A549 (cell line): ENCODE data around the gene ISG15. TPM values are rescaled to one million over a fixed set of nuclear protein-coding genes. Genes with fewer than 3 reads are reported as not detected.

Experiments used
- ATAC-seq, 2 experiments: fragments of 200-7000 bp in 1 of 2; fragments of >200 bp in 1 of 2; cut with Nextera tagmentation in 1 of 2; cut with Tn5 transposase in 1 of 2; 3 replicates each; pipeline versions ENCODE4 v1.8.0 to v1.9.1; 2018 to 2020; ENCODE audit warnings: mild to moderate bottlenecking in 1 of 2, moderate library complexity in 1 of 2
- CTCF ChIA-PET: fragments of 300-600 bp; sonication (Branson Sonifier 250); formaldehyde crosslinking; extraction: SDS; loops from one replicate; lab custom pipeline; 2021; ENCODE audit warnings: antibody characterized with exemption, inconsistent platforms; lab: Yijun Ruan, JAX
- POLR2A ChIA-PET: fragments of 350-600 bp; formaldehyde crosslinking; extraction: SDS; loops from one replicate; lab custom pipeline; 2021; ENCODE audit warnings: antibody characterized with exemption, inconsistent platforms; lab: Yijun Ruan, JAX
- DNase-seq, 2 experiments: peaks; one replicate each; pipeline versions ENCODE4 v3.0.0 to v3.0.0-alpha.2; 2011 to 2016; ENCODE audit warnings: low read depth in 1 of 2, low spot score in 1 of 2
- FAIRE-seq: peaks from 2 replicates; lab custom pipeline; 2011; peaks lifted over from hg19 to GRCh38; lab: Jason Lieb, UNC
- H3K27ac ChIP-seq, 2 experiments: fragments of >200 bp; sonication (Bioruptor Twin); formaldehyde crosslinking; 3 replicates each; pipeline ENCODE4 v1.5.1; 2016 to 2017
- H3K4me1 ChIP-seq: fragments of >200 bp; sonication (Bioruptor Twin); formaldehyde crosslinking; 3 replicates; pipeline ENCODE4 v1.6.1; 2016
- H3K4me2 ChIP-seq: fragments of >200 bp; sonication (Bioruptor Twin); formaldehyde crosslinking; 3 replicates; pipeline ENCODE4 v1.6.1; 2016
- H3K4me3 ChIP-seq: fragments of >200 bp; sonication (Bioruptor Twin); formaldehyde crosslinking; 3 replicates; pipeline ENCODE4 v1.5.1; 2016
- H3K9me3 ChIP-seq: fragments of >200 bp; sonication (Bioruptor Twin); formaldehyde crosslinking; 3 replicates; pipeline ENCODE4 v1.6.1; 2016
- CHD4 ChIP-seq: fragments of 200-600 bp; sonication (generic); IDR thresholded peaks from 2 replicates; pipeline ENCODE4 v1.6.1; 2016; ENCODE audit warnings: antibody characterized with exemption, mild to moderate bottlenecking, borderline replicate concordance
- EHF ChIP-seq: fragments of 250-450 bp; sonication (Bioruptor Pico); IDR thresholded peaks from 2 replicates; pipeline ENCODE4 v1.5.0; 2020; ENCODE audit warnings: mild to moderate bottlenecking
- FOSL2 ChIP-seq, 2 experiments: fragments of 450-650 bp in 1 of 2; fragments of >200 bp in 1 of 2; sonication (Bioruptor Twin) in 1 of 2; formaldehyde crosslinking; IDR thresholded peaks; 2 replicates each; pipeline versions ENCODE4 v1.5.0 to v1.6.1; 2016 to 2020; ENCODE audit warnings: mild to moderate bottlenecking in 1 of 2, moderate library complexity in 1 of 2
- GATA3 ChIP-seq: IDR thresholded peaks from 2 replicates; pipeline ENCODE4 v1.6.1; 2012; ENCODE audit warnings: borderline replicate concordance
- HDAC2 ChIP-seq: fragments of 200-600 bp; sonication (generic); IDR thresholded peaks from 2 replicates; pipeline ENCODE4 v1.6.1; 2016
- JUN ChIP-seq, 2 experiments: fragments of >200 bp; sonication (Bioruptor Twin); formaldehyde crosslinking; IDR thresholded peaks; 2 replicates in 1 of 2; 3 replicates in 1 of 2; pipeline ENCODE4 v1.6.1; 2016 to 2017
- KDM5A ChIP-seq: fragments of 200-600 bp; sonication (generic); IDR thresholded peaks from 2 replicates; pipeline ENCODE4 v1.6.1; 2016; ENCODE audit warnings: antibody characterized with exemption, mild to moderate bottlenecking
- MAX ChIP-seq: IDR thresholded peaks from 2 replicates; pipeline ENCODE4 v1.6.1; 2012
- MAZ ChIP-seq: fragments of 150-350 bp; IDR thresholded peaks from 2 replicates; pipeline ENCODE4 v1.6.1; 2014; ENCODE audit warnings: antibody characterized with exemption, low read depth, low read length, borderline replicate concordance
- MYC ChIP-seq: IDR thresholded peaks from 2 replicates; pipeline ENCODE4 v1.6.1; 2012; ENCODE audit warnings: mild to moderate bottlenecking, inconsistent platforms, low read length, improper control_type of control experiment, borderline replicate concordance
- NFE2L2 ChIP-seq: fragments of 150-350 bp; conservative IDR thresholded peaks from 2 replicates; pipeline ENCODE4 v1.6.1; 2014; ENCODE audit warnings: low read length
- PHF8 ChIP-seq: fragments of 200-600 bp; sonication (generic); IDR thresholded peaks from 2 replicates; pipeline ENCODE4 v1.6.1; 2016; ENCODE audit warnings: low read depth, mild to moderate bottlenecking, antibody characterized with exemption, moderate library complexity, borderline replicate concordance
- RAD21 ChIP-seq, 2 experiments: fragments of >200 bp in 1 of 2; sonication (Bioruptor Twin) in 1 of 2; formaldehyde crosslinking in 1 of 2; IDR thresholded peaks in 1 of 2; conservative IDR thresholded peaks in 1 of 2; 2 replicates in 1 of 2; 3 replicates in 1 of 2; pipeline ENCODE4 v1.6.1; 2012 to 2018; ENCODE audit warnings: inconsistent platforms in 1 of 2
- TFCP2L1 ChIP-seq: fragments of 250-450 bp; sonication (Bioruptor Pico); IDR thresholded peaks from 2 replicates; pipeline ENCODE4 v1.5.0; 2021; ENCODE audit warnings: mild to moderate bottlenecking
- TP53 ChIP-seq: fragments of 250-450 bp; sonication (Bioruptor Pico); IDR thresholded peaks from 2 replicates; pipeline ENCODE4 v1.5.0; 2021; ENCODE audit warnings: mild to moderate bottlenecking, moderate library complexity
- ZC3H11A ChIP-seq: fragments of 450-650 bp; IDR thresholded peaks from 2 replicates; pipeline ENCODE4 v1.6.1; 2014; ENCODE audit warnings: antibody characterized with exemption, mild to moderate bottlenecking
- ZFP36 ChIP-seq: fragments of 450-650 bp; IDR thresholded peaks from 2 replicates; pipeline ENCODE4 v1.6.1; 2014; ENCODE audit warnings: borderline replicate concordance; ENCODE audit not compliant: partially characterized antibody
- ZNF302 ChIP-seq: fragments of 250-450 bp; sonication (Bioruptor Pico); IDR thresholded peaks from 2 replicates; pipeline ENCODE4 v1.9.0; 2021; ENCODE audit warnings: inconsistent platforms, mild to moderate bottlenecking, moderate library complexity
- ZSCAN20 ChIP-seq: fragments of 250-450 bp; sonication (Bioruptor Pico); IDR thresholded peaks from 2 replicates; pipeline ENCODE4 v1.8.0; 2022; ENCODE audit warnings: mild to moderate bottlenecking, moderate library complexity
- WGBS: methylation state at CpG from one replicate; pipeline ENCODE4 v1.1.6; 2017; ENCODE audit errors: missing lambda C conversion rate; 5-methylcytosine and 5-hydroxymethylcytosine counted together
- polyA plus RNA-seq, 4 experiments: library from polyadenylated mRNA; depleted of rRNA in 3 of 4; stranded (reverse); fragments of >200 nt; fragmentation: RNase III in 1 of 4; extraction: RNeasy Plus Mini Kit Qiagen cat#74134 plus additional on column Dnase treatment in 1 of 4; gene quantifications; 2 replicates in 3 of 4; 3 replicates in 1 of 4; pipeline ENCODE4 v1.2.3, GENCODE V29; 2011 to 2017
- TF ChIP-seq, protein P1 (sequence below): fragments of >200 bp; sonication (Bioruptor Twin); formaldehyde crosslinking; IDR thresholded peaks from 2 replicates; pipeline ENCODE4 v1.6.1; 2016
- TF ChIP-seq, protein P2 (sequence below): fragments of 200-600 bp; sonication (generic); IDR thresholded peaks from 2 replicates; pipeline ENCODE4 v1.6.1; 2016; ENCODE audit warnings: antibody characterized with exemption, mild to moderate bottlenecking, moderate library complexity
- TF ChIP-seq, protein P3 (sequence below): IDR thresholded peaks from 2 replicates; pipeline ENCODE4 v1.6.1; 2012; ENCODE audit warnings: low read depth, borderline replicate concordance
- TF ChIP-seq, protein P4 (sequence below): IDR thresholded peaks from 2 replicates; pipeline ENCODE4 v1.6.1; 2012

Gene ISG15
- polyA plus RNA-seq, 2 of the 4 experiments (the other 2 are of a cell fraction), result 4.6 to 11.2 TPM

DNA sequence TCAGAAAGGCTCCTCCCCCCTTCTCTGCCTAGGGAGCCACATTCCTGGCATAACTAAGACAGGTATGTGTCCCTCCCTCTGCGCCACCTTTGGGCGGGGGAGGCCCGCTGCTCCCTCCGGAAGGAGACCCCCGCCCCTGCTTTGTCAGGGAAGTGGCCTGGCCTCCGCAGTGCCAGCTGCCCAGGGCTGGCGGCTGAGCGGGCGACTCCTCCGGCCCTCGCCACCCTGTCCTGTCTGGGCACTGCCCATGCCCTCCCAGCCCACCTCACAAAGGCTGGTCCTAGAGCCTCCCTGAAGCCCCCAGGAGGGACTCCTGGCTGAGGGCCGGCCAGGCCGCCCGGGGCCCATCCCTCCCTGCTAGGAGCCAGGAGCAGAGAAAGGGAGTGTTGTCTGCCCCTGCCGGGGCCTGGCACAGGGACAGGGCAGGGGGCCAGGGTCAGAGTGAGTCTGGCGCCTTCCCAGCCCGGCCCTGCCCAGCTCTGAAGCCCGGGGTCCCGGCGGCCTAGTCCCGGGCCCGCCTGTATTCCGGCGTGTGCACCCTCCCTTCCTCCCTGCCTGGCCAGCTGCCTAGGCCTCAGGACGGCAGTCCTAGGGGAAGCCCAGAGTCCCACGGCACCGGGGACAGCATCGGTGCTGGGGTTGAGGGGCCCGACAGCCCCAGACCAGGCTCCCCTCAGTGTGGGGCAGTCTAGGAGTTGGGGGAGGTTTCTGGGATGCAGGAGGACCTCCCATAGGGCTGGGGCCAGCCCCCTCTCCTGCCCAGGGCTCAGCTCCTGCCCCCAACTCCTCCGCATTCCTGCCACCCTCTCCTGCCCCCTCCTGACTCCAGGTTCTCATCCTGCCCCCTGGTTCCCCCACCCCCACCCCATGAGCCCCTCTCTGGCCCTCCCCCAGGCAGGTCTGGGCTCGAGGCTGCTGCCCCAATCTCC, 11.7 kb downstream of the ISG15 start:
- DNase-seq, result peak in 1 of 2 experiments; percentile 65
- H3K27ac ChIP-seq, result peak overlapping the region; percentile 86 to 98
- H3K4me1 ChIP-seq, result peaks cover 50% of the 10 kb centered on the region
- no peaks in the 10 kb centered on the region for H3K9me3 ChIP-seq
- peak overlapping the region; percentile 98 for H3K4me2 ChIP-seq
- no peak for FAIRE-seq
- peak overlapping the region; percentile 36; the same call in 2 of the 3 replicates for H3K4me3 ChIP-seq
- ATAC-seq, result peak; percentile 9 to 39; a peak in 3 of 6 replicates
- WGBS, result no CpG with 5 or more reads among the region's 31 CpGs
- ChIA-PET POLR2A (no interaction called here), CTCF (interaction anchor here (0.7 to 3.9 kb wide), 6 partner anchors 9 to 41 kb away, joined by 3 to 22 read pairs (median 6); partner anchors contain the start of gene ISG15)
- TF ChIP-seq JUN (IDR thresholded peaks at IDR 0.05), result 0 out of 5 replicates have a peak, but pooled peaks of 1 of the 2 experiments have one; percentile 31
- TF ChIP-seq FOSL2 (IDR thresholded peaks at IDR 0.05), result no peak
- TF ChIP-seq FOSL2 (CRISPR knock-in tag; IDR thresholded peaks at IDR 0.05), result 0 out of 2 replicates have a peak, but pooled peaks have one; percentile 19
- no peak for TF ChIP-seq PHF8
- TF ChIP-seq GATA3, result peak; percentile 41; the same call in 1 of the 2 replicates
- 0 out of 2 replicates have a peak, but pooled peaks have one; percentile 14 for TF ChIP-seq MAX

GRCh38 chr1:1025730-1026129, 12.4 kb downstream of the ISG15 start:
- CTCF ChIA-PET, result interaction anchor here (0.8 to 3.9 kb wide), 4 partner anchors 14 to 97 kb away, joined by 3 to 22 read pairs (median 12); no protein-coding TSS in a partner anchor
- WGBS, result no CpG with 5 or more reads among the region's 10 CpGs
- ATAC-seq (no peak), DNase-seq (no peak), FAIRE-seq (no peak)
- Histone ChIP-seq H3K4me3 (no peak overlapping the region), H3K4me1 (peaks cover 50% of the 10 kb centered on the region), H3K9me3 (no peaks in the 10 kb centered on the region), H3K27ac (peak overlapping the region; percentile 86 to 98; a peak in 5 of 6 replicates), H3K4me2 (peak overlapping the region; percentile 98)
- POLR2A ChIA-PET, result no interaction called here
- TF ChIP-seq, protein P1, sequence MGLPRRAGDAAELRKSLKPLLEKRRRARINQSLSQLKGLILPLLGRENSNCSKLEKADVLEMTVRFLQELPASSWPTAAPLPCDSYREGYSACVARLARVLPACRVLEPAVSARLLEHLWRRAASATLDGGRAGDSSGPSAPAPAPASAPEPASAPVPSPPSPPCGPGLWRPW, result no peak
- TF ChIP-seq ZNF302 (CRISPR knock-in tag) (no peak), ZC3H11A (no peak), RAD21 (conservative IDR thresholded peaks at IDR 0.05 in 1 of 2, IDR thresholded peaks at IDR 0.05 in 1 of 2) (no peak), TP53 (CRISPR knock-in tag) (no peak), EHF (CRISPR knock-in tag) (no peak), GATA3 (no peak)
- TF ChIP-seq, protein P2, sequence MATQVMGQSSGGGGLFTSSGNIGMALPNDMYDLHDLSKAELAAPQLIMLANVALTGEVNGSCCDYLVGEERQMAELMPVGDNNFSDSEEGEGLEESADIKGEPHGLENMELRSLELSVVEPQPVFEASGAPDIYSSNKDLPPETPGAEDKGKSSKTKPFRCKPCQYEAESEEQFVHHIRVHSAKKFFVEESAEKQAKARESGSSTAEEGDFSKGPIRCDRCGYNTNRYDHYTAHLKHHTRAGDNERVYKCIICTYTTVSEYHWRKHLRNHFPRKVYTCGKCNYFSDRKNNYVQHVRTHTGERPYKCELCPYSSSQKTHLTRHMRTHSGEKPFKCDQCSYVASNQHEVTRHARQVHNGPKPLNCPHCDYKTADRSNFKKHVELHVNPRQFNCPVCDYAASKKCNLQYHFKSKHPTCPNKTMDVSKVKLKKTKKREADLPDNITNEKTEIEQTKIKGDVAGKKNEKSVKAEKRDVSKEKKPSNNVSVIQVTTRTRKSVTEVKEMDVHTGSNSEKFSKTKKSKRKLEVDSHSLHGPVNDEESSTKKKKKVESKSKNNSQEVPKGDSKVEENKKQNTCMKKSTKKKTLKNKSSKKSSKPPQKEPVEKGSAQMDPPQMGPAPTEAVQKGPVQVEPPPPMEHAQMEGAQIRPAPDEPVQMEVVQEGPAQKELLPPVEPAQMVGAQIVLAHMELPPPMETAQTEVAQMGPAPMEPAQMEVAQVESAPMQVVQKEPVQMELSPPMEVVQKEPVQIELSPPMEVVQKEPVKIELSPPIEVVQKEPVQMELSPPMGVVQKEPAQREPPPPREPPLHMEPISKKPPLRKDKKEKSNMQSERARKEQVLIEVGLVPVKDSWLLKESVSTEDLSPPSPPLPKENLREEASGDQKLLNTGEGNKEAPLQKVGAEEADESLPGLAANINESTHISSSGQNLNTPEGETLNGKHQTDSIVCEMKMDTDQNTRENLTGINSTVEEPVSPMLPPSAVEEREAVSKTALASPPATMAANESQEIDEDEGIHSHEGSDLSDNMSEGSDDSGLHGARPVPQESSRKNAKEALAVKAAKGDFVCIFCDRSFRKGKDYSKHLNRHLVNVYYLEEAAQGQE, result no peak

DNA sequence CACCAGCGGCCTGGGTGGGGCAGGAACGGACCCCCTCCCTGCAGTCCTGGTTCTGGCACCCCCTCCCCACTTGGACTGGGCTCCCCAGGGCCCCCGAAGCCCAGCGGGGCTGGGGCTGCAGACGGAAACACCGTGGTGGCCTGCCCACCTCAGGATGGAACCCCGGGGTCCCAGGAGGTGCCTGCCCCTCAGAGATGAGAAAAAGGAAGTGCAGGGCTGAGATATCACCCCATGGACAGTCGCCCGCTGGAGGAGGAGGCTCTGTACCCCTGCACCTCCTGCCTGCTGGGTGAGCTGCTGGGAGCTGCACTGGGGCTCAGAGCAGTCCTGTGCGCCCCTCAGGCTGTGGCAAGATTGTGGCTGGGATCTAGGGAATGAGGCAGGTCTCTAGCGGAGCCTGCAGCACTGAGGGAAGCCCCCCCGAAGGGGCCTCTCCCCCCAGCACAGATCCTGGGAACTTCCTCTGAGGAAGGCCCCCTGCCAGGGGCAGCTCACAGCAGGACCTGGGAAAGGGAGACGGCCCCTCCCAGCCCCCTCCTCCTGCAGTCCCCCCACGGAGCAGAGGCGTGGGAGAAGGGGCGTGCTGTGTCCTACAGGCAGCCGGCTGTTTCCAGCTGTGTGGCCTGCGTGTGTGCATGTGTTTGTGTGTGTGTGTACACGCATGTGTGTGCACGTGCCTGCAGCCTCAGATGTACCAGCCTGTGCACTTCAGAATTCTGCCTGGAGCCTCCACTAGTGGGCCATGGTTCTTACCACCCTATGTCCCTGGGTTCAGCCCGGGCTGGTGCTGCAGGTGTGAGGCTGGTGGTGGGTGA, 13.5 kb downstream of the ISG15 start:
- H3K9me3 ChIP-seq, result no peaks in the 10 kb centered on the region
- WGBS, result 73% methylated on average over 6 of the region's 21 CpGs
- no peak for FAIRE-seq
- peak overlapping the region in 1 of 2 experiments; percentile 12; a peak in 1 of 6 replicates for H3K27ac ChIP-seq
- DNase-seq, result no peak
- no peak for ATAC-seq
- H3K4me2 ChIP-seq, result no peak overlapping the region
- POLR2A ChIA-PET, result no interaction called here
- H3K4me3 ChIP-seq, result no peak overlapping the region
- CTCF ChIA-PET, result interaction anchor here (1.1 to 3.9 kb wide), 2 partner anchors 12 to 26 kb away, joined by 3 to 22 read pairs; no protein-coding TSS in a partner anchor
- peaks cover 46% of the 10 kb centered on the region for H3K4me1 ChIP-seq
- TF ChIP-seq NFE2L2, result no peak
- TF ChIP-seq MYC, result no peak
- no peak for TF ChIP-seq ZFP36
- TF ChIP-seq ZSCAN20, result no peak
- no peak for TF ChIP-seq TP53 (CRISPR knock-in tag)
- TF ChIP-seq CHD4, result no peak
- no peak for TF ChIP-seq MAZ
- TF ChIP-seq HDAC2, result no peak
- TF ChIP-seq KDM5A, result no peak
- TF ChIP-seq TFCP2L1 (CRISPR knock-in tag), result no peak
- TF ChIP-seq, protein P3, sequence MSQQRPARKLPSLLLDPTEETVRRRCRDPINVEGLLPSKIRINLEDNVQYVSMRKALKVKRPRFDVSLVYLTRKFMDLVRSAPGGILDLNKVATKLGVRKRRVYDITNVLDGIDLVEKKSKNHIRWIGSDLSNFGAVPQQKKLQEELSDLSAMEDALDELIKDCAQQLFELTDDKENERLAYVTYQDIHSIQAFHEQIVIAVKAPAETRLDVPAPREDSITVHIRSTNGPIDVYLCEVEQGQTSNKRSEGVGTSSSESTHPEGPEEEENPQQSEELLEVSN, result no peak
- TF ChIP-seq, protein P4, sequence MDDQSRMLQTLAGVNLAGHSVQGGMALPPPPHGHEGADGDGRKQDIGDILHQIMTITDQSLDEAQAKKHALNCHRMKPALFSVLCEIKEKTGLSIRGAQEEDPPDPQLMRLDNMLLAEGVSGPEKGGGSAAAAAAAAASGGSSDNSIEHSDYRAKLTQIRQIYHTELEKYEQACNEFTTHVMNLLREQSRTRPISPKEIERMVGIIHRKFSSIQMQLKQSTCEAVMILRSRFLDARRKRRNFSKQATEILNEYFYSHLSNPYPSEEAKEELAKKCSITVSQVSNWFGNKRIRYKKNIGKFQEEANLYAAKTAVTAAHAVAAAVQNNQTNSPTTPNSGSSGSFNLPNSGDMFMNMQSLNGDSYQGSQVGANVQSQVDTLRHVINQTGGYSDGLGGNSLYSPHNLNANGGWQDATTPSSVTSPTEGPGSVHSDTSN, result no peak
